Measurements from ENCODE around the gene CDON. TPM values are rescaled to one million over a fixed set of nuclear protein-coding genes. Genes with fewer than 3 reads are reported as not detected.

CDON gene
- total and polyA plus RNA-seq, 7 experiments from 2014 or later: 0.24 to 4.8 (median 2.1) TPM

GRCh38 chr11:126060757-126061171, 1.9 kb downstream of the CDON start:
- Histone ChIP-seq H3K36me3 (ENCODE audit: control insufficient read depth in 2 of 3, insufficient read depth in 3 of 3, low read length in 3 of 3) (no peaks in the 10 kb centered on the region), H3K9me3 (ENCODE audit: control insufficient read depth in 2 of 3, low read length in 3 of 3) (no peaks in the 10 kb centered on the region), H3K27ac (ENCODE audit: low read depth, low read length) (no peak overlapping the region), H3K27me3 (ENCODE audit: control insufficient read depth in 2 of 2, insufficient read depth in 2 of 2, low read length in 2 of 2) (no peaks in the 10 kb centered on the region), H3K4me1 (ENCODE audit: control insufficient read depth in 2 of 2, insufficient read depth in 2 of 2, low read length in 2 of 2) (peaks cover 4 to 5% of the 10 kb centered on the region in 2 donors), H3K4me3 (ENCODE audit: low read length) (no peak overlapping the region)
- ChIA-PET POLR2A (no interaction called here), CTCF (interaction anchor here (0.9 kb wide), 1 partner anchor 129 kb away, joined by 3 read pairs; no protein-coding TSS in a partner anchor)
- intact Hi-C loops (cut with micrococcal nuclease): loop anchor here (5.0 kb wide), 3 partner anchors 222 to 1438 kb away; partner anchors contain the start of genes TIRAP (in 2 of the 2), TBRG1 (in 1 of the 2) and TMEM218 (in 1 of the 2)
- Mint-ChIP-seq H3K27me3 (peaks cover 0 to 68% (median 5%) of the 10 kb centered on the region in 5 donors), H3K4me3 (peak overlapping the region in 7 of 10 donors; percentile 16 to 92 (median 29)), H3K9me3 (no peaks in the 10 kb centered on the region), H3K36me3 (no peaks in the 10 kb centered on the region), H3K27ac (peak overlapping the region in 1 of 9 donors; percentile 8), H3K4me1 (peaks cover 5 to 17% (median 7%) of the 10 kb centered on the region in 7 donors)
- DNase-seq (no peak), ATAC-seq (no peak)

- Mint-ChIP-seq H3K9me3 (no peaks in the 10 kb centered on the region), H3K4me3 (no peak overlapping the region), H3K27ac (no peak overlapping the region), H3K36me3 (peaks cover 0 to 4% (median 0%) of the 10 kb centered on the region in 5 donors), H3K27me3 (peaks cover 0 to 67% (median 5%) of the 10 kb centered on the region in 5 donors), H3K4me1 (peaks cover 5 to 17% (median 7%) of the 10 kb centered on the region in 7 donors)
- Histone ChIP-seq H3K4me1 (ENCODE audit: control insufficient read depth in 2 of 2, insufficient read depth in 2 of 2, low read length in 2 of 2) (peaks cover 4 to 5% of the 10 kb centered on the region in 2 donors), H3K9me3 (ENCODE audit: control insufficient read depth in 2 of 3, low read length in 3 of 3) (no peaks in the 10 kb centered on the region), H3K27ac (ENCODE audit: low read depth, low read length) (no peak overlapping the region), H3K27me3 (ENCODE audit: control insufficient read depth in 2 of 2, insufficient read depth in 2 of 2, low read length in 2 of 2) (no peaks in the 10 kb centered on the region), H3K4me3 (ENCODE audit: low read length) (no peak overlapping the region), H3K36me3 (ENCODE audit: control insufficient read depth in 2 of 3, insufficient read depth in 3 of 3, low read length in 3 of 3) (no peaks in the 10 kb centered on the region)
- intact Hi-C loops (cut with micrococcal nuclease): no loop called here
- CTCF ChIA-PET: no interaction called here
- no peak for DNase-seq
- POLR2A ChIA-PET: no interaction called here
- no peak for ATAC-seq
Observed at GRCh38 chr11:126059238-126059781, 3.4 kb downstream of the CDON start.

GRCh38 chr11:126058105-126058874, 4.4 kb downstream of the CDON start:
- no peak for ATAC-seq
- H3K27ac Mint-ChIP-seq: peak overlapping the region in 1 of 9 donors; percentile 6
- H3K4me3 Mint-ChIP-seq: no peak overlapping the region
- H3K4me1 ChIP-seq (ENCODE audit: control insufficient read depth in 2 of 2, insufficient read depth in 2 of 2, low read length in 2 of 2): no peaks in the 10 kb centered on the region
- peaks cover 0 to 66% (median 5%) of the 10 kb centered on the region in 5 donors for H3K27me3 Mint-ChIP-seq
- peaks cover 5 to 15% (median 7%) of the 10 kb centered on the region in 7 donors for H3K4me1 Mint-ChIP-seq
- ChIA-PET CTCF (no interaction called here), POLR2A (interaction anchor here (0.9 to 1.5 kb wide), 4 partner anchors 8 to 27 kb away, joined by 3 to 4 read pairs (median 4); no protein-coding TSS in a partner anchor)
- no peaks in the 10 kb centered on the region for H3K9me3 Mint-ChIP-seq
- intact Hi-C loops (cut with micrococcal nuclease): no loop called here
- H3K9me3 ChIP-seq (ENCODE audit: control insufficient read depth in 2 of 3, low read length in 3 of 3): no peaks in the 10 kb centered on the region
- peaks cover 0 to 4% (median 0%) of the 10 kb centered on the region in 5 donors for H3K36me3 Mint-ChIP-seq
- H3K36me3 ChIP-seq (ENCODE audit: control insufficient read depth in 2 of 3, insufficient read depth in 3 of 3, low read length in 3 of 3): no peaks in the 10 kb centered on the region
- no peaks in the 10 kb centered on the region for H3K27me3 ChIP-seq (ENCODE audit: control insufficient read depth in 2 of 2, insufficient read depth in 2 of 2, low read length in 2 of 2)
- no peak for DNase-seq
- no peak overlapping the region for H3K4me3 ChIP-seq (ENCODE audit: low read length)
- H3K27ac ChIP-seq (ENCODE audit: low read depth, low read length): no peak overlapping the region

- peaks cover 0 to 16% (median 10%) of the 10 kb centered on the region in 7 donors for H3K4me1 Mint-ChIP-seq
- intact Hi-C loops (cut with micrococcal nuclease): no loop called here
Observed at GRCh38 chr11:126054882-126055281, 7.8 kb downstream of the CDON start.

GRCh38 chr11:126054408-126054807, 8.3 kb downstream of the CDON start:
- Histone ChIP-seq H3K9me3 (ENCODE audit: control insufficient read depth in 2 of 3, low read length in 3 of 3) (no peaks in the 10 kb centered on the region), H3K27me3 (ENCODE audit: control insufficient read depth in 2 of 2, insufficient read depth in 2 of 2, low read length in 2 of 2) (no peaks in the 10 kb centered on the region), H3K4me1 (ENCODE audit: control insufficient read depth in 2 of 2, insufficient read depth in 2 of 2, low read length in 2 of 2) (no peaks in the 10 kb centered on the region), H3K27ac (ENCODE audit: low read depth, low read length) (no peak overlapping the region), H3K36me3 (ENCODE audit: control insufficient read depth in 2 of 3, insufficient read depth in 3 of 3, low read length in 3 of 3) (no peaks in the 10 kb centered on the region), H3K4me3 (ENCODE audit: low read length) (no peak overlapping the region)
- H3K4me3 Mint-ChIP-seq: no peak overlapping the region
- DNase-seq (no peak), ATAC-seq (no peak)
- intact Hi-C loops (cut with micrococcal nuclease): no loop called here
- no peak overlapping the region for H3K27ac Mint-ChIP-seq
- H3K36me3 Mint-ChIP-seq: peaks cover 0 to 4% (median 0%) of the 10 kb centered on the region in 5 donors
- H3K4me1 Mint-ChIP-seq: peaks cover 0 to 20% (median 15%) of the 10 kb centered on the region in 7 donors
- no peaks in the 10 kb centered on the region for H3K9me3 Mint-ChIP-seq
- POLR2A ChIA-PET: no interaction called here
- peaks cover 0 to 43% (median 0%) of the 10 kb centered on the region in 5 donors for H3K27me3 Mint-ChIP-seq
- CTCF ChIA-PET: no interaction called here

More at GRCh38 chr11:126054882-126055281, 7.8 kb downstream of the CDON start:
- H3K27ac ChIP-seq (ENCODE audit: low read depth, low read length): no peak overlapping the region
- no peak for DNase-seq
- POLR2A ChIA-PET: no interaction called here
- H3K4me1 ChIP-seq (ENCODE audit: control insufficient read depth in 2 of 2, insufficient read depth in 2 of 2, low read length in 2 of 2): no peaks in the 10 kb centered on the region
- no peak overlapping the region for H3K4me3 Mint-ChIP-seq
- no peak for ATAC-seq
- H3K36me3 Mint-ChIP-seq: peaks cover 0 to 4% (median 0%) of the 10 kb centered on the region in 5 donors
- no peaks in the 10 kb centered on the region for H3K9me3 ChIP-seq (ENCODE audit: control insufficient read depth in 2 of 3, low read length in 3 of 3)
- H3K36me3 ChIP-seq (ENCODE audit: control insufficient read depth in 2 of 3, insufficient read depth in 3 of 3, low read length in 3 of 3): no peaks in the 10 kb centered on the region
- H3K9me3 Mint-ChIP-seq: no peaks in the 10 kb centered on the region
- peaks cover 0 to 46% (median 0%) of the 10 kb centered on the region in 5 donors for H3K27me3 Mint-ChIP-seq
- H3K4me3 ChIP-seq (ENCODE audit: low read length): no peak overlapping the region
- CTCF ChIA-PET: no interaction called here
- no peak overlapping the region for H3K27ac Mint-ChIP-seq
- H3K27me3 ChIP-seq (ENCODE audit: control insufficient read depth in 2 of 2, insufficient read depth in 2 of 2, low read length in 2 of 2): no peaks in the 10 kb centered on the region

GRCh38 chr11:126053415-126054286, 9.0 kb downstream of the CDON start:
- H3K27ac ChIP-seq (ENCODE audit: low read depth, low read length): no peak overlapping the region
- ChIA-PET POLR2A (no interaction called here), CTCF (no interaction called here)
- no peaks in the 10 kb centered on the region for H3K9me3 ChIP-seq (ENCODE audit: control insufficient read depth in 2 of 3, low read length in 3 of 3)
- H3K27ac Mint-ChIP-seq: no peak overlapping the region
- H3K27me3 Mint-ChIP-seq: peaks cover 0 to 35% (median 0%) of the 10 kb centered on the region in 5 donors
- H3K27me3 ChIP-seq (ENCODE audit: control insufficient read depth in 2 of 2, insufficient read depth in 2 of 2, low read length in 2 of 2): no peaks in the 10 kb centered on the region
- intact Hi-C loops (cut with micrococcal nuclease): no loop called here
- no peaks in the 10 kb centered on the region for H3K36me3 ChIP-seq (ENCODE audit: control insufficient read depth in 2 of 3, insufficient read depth in 3 of 3, low read length in 3 of 3)
- DNase-seq: no peak
- no peak for ATAC-seq
- H3K4me1 Mint-ChIP-seq: peaks cover 0 to 22% (median 17%) of the 10 kb centered on the region in 7 donors
- H3K36me3 Mint-ChIP-seq: peaks cover 0 to 4% (median 0%) of the 10 kb centered on the region in 5 donors
- no peak overlapping the region for H3K4me3 ChIP-seq (ENCODE audit: low read length)
- H3K4me1 ChIP-seq (ENCODE audit: control insufficient read depth in 2 of 2, insufficient read depth in 2 of 2, low read length in 2 of 2): no peaks in the 10 kb centered on the region
- no peak overlapping the region for H3K4me3 Mint-ChIP-seq
- H3K9me3 Mint-ChIP-seq: no peaks in the 10 kb centered on the region

Measured in naive thymus-derived CD4-positive, alpha-beta T cell (primary cell).